ENCODE data around the gene CA4.

DNA sequence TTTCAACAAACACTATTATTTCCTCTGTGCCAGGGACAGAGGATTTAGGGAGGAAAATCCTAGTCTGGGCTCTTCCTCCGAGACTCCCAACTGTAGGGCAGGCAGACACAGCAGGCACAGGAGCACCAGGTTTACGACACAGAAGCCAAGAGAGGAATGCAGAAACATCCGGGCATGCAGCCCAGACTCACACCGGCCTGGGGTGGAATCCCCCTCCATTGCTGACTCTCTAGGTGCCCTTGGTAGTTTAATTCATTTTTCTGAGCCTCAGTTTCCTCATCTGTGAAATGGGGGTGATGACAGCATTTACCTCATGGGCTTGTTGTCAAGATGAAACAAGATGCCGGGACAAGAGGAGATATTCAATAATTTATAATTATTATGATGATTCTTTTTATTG is 14.9 kb downstream of the CA4 start:
- TF ChIP-seq, protein P1, sequence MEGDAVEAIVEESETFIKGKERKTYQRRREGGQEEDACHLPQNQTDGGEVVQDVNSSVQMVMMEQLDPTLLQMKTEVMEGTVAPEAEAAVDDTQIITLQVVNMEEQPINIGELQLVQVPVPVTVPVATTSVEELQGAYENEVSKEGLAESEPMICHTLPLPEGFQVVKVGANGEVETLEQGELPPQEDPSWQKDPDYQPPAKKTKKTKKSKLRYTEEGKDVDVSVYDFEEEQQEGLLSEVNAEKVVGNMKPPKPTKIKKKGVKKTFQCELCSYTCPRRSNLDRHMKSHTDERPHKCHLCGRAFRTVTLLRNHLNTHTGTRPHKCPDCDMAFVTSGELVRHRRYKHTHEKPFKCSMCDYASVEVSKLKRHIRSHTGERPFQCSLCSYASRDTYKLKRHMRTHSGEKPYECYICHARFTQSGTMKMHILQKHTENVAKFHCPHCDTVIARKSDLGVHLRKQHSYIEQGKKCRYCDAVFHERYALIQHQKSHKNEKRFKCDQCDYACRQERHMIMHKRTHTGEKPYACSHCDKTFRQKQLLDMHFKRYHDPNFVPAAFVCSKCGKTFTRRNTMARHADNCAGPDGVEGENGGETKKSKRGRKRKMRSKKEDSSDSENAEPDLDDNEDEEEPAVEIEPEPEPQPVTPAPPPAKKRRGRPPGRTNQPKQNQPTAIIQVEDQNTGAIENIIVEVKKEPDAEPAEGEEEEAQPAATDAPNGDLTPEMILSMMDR (IDR thresholded peaks at IDR 0.05) = no peak
- TF ChIP-seq POLR2A (IDR thresholded peaks at IDR 0.05) = no peak
- TF ChIP-seq POLR2AphosphoS5 (IDR thresholded peaks at IDR 0.05) = no peak
